HG03095 (cell line): ENCODE results near the gene CYREN.
A peak's percentile ranks its signal among the peaks of the same experiment; 100 is the strongest.

ENCODE experiments used
- ATAC-seq: cut with Tn5 transposase; IDR thresholded peaks from one replicate; pipeline ENCODE4 v1.9.1; 2021; ENCODE audit warnings: moderate library complexity; ENCODE audit not compliant: unreplicated experiment

CYREN gene

GRCh38 chr7:135197906-135198655, 27.6 kb upstream of the CYREN start:
- no peak for ATAC-seq

- no peak for ATAC-seq
Measured at GRCh38 chr7:135197343-135197742, 26.8 kb upstream of the CYREN start.

- ATAC-seq = no peak
Measured at GRCh38 chr7:135195968-135196629, 25.6 kb upstream of the CYREN start.

GRCh38 chr7:135195156-135195555, 24.6 kb upstream of the CYREN start:
- ATAC-seq = no peak

- ATAC-seq = no peak
Measured at GRCh38 chr7:135194494-135195095, 24.1 kb upstream of the CYREN start.

GRCh38 chr7:135193615-135194081, 23.1 kb upstream of the CYREN start:
- no peak for ATAC-seq

GRCh38 chr7:135192914-135193536, 22.5 kb upstream of the CYREN start:
- ATAC-seq = no peak

GRCh38 chr7:135190703-135191102, 20.2 kb upstream of the CYREN start:
- no peak for ATAC-seq

GRCh38 chr7:135189961-135190360, 19.5 kb upstream of the CYREN start:
- no peak for ATAC-seq

GRCh38 chr7:135189221-135189662, 18.7 kb upstream of the CYREN start:
- ATAC-seq = no peak

GRCh38 chr7:135188298-135188984, 17.9 kb upstream of the CYREN start:
- ATAC-seq = peak; percentile 54

- ATAC-seq = peak; percentile 41
Measured at GRCh38 chr7:135186841-135187253, 16.3 kb upstream of the CYREN start.

- ATAC-seq = no peak
Measured at GRCh38 chr7:135186261-135186540, 15.7 kb upstream of the CYREN start.

- ATAC-seq = no peak
Measured at GRCh38 chr7:135185471-135186260, 15.2 kb upstream of the CYREN start.

- ATAC-seq = no peak
Measured at GRCh38 chr7:135184254-135184841, 13.8 kb upstream of the CYREN start.

- no peak for ATAC-seq
Measured at GRCh38 chr7:135183478-135183877, 13.0 kb upstream of the CYREN start.

GRCh38 chr7:135181929-135182678, 11.6 kb upstream of the CYREN start:
- ATAC-seq = no peak

- no peak for ATAC-seq
Measured at GRCh38 chr7:135181261-135181928, 10.9 kb upstream of the CYREN start.

- no peak for ATAC-seq
Measured at GRCh38 chr7:135180122-135180521, 9.6 kb upstream of the CYREN start.
